ENCODE measurements around the gene AP3M1.

- TF ChIP-seq MAX (IDR thresholded peaks at IDR 0.05): no peak
- TF ChIP-seq YY1 (IDR thresholded peaks at IDR 0.05; ENCODE audit: low read depth): no peak
- no peak for TF ChIP-seq CREB1 (IDR thresholded peaks at IDR 0.05; ENCODE audit: low read depth)
- no peak for TF ChIP-seq TAF1 (IDR thresholded peaks at IDR 0.05; ENCODE audit: low read depth)
- no peak for TF ChIP-seq EGR1 (IDR thresholded peaks at IDR 0.05)
- TF ChIP-seq, protein P1, sequence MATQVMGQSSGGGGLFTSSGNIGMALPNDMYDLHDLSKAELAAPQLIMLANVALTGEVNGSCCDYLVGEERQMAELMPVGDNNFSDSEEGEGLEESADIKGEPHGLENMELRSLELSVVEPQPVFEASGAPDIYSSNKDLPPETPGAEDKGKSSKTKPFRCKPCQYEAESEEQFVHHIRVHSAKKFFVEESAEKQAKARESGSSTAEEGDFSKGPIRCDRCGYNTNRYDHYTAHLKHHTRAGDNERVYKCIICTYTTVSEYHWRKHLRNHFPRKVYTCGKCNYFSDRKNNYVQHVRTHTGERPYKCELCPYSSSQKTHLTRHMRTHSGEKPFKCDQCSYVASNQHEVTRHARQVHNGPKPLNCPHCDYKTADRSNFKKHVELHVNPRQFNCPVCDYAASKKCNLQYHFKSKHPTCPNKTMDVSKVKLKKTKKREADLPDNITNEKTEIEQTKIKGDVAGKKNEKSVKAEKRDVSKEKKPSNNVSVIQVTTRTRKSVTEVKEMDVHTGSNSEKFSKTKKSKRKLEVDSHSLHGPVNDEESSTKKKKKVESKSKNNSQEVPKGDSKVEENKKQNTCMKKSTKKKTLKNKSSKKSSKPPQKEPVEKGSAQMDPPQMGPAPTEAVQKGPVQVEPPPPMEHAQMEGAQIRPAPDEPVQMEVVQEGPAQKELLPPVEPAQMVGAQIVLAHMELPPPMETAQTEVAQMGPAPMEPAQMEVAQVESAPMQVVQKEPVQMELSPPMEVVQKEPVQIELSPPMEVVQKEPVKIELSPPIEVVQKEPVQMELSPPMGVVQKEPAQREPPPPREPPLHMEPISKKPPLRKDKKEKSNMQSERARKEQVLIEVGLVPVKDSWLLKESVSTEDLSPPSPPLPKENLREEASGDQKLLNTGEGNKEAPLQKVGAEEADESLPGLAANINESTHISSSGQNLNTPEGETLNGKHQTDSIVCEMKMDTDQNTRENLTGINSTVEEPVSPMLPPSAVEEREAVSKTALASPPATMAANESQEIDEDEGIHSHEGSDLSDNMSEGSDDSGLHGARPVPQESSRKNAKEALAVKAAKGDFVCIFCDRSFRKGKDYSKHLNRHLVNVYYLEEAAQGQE (IDR thresholded peaks at IDR 0.05; ENCODE audit: low read depth): no peak
- no peak for TF ChIP-seq FOXM1 (IDR thresholded peaks at IDR 0.05; ENCODE audit: borderline replicate concordance, low read depth)
- TF ChIP-seq CEBPB (IDR thresholded peaks at IDR 0.05): no peak
- no peak for TF ChIP-seq NFIC (IDR thresholded peaks at IDR 0.05)
- TF ChIP-seq TCF12 (IDR thresholded peaks at IDR 0.05; ENCODE audit: low read depth): no peak
- no peak for TF ChIP-seq EP300 (IDR thresholded peaks at IDR 0.05; ENCODE audit: borderline replicate concordance)
Measured at GRCh38 chr10:74123081-74123480, 27.5 kb downstream of the AP3M1 start.
